GM19193 (cell line): Measurements from ENCODE around the gene MKKS.

ENCODE experiments used
- POLR2A ChIP-seq: IDR thresholded peaks from 4 replicates; pipeline ENCODE4 v1.6.1; 2011; ENCODE audit not compliant: insufficient read depth, insufficient read length; ENCODE audit errors: extremely low read depth

MKKS gene

DNA sequence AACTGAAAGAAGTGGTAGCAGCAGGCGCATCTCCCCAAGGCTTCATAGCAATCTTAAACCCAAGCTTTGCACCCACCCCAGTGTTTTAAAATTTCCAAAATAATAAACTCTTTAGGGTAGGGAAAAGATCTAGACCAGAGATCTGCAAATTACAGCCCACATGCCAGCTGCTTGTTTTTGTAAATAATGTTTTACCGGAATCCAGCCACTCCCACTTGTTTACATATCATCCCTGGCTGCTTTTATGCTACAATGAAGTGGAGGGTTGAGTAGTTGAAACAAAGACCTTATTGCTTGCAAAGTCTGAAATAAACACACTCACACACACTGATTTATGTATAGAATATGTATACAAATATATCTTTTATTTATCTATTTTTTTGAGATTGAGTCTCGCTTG is 31.1 kb upstream of the MKKS start:
- TF ChIP-seq POLR2A: no peak

DNA sequence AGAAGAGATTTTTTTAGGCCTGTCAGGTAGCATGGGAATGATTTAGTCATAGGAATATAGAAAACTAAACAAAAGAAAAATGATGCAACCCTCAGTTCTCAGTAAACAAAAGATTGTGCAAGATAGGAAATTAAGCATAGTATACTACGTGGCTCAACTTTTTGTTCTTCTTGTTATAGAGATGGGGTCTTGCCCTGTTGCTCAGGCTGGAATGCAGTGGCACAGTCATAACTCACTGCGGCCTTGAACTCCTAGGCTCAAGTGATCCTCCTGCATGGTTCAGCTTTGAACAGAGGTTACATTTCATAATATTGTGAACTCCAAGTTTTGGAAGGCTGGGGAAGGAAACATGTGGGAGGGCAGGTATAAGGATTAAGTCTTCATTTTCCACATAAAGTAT is 29.6 kb upstream of the MKKS start:
- no peak for TF ChIP-seq POLR2A

DNA sequence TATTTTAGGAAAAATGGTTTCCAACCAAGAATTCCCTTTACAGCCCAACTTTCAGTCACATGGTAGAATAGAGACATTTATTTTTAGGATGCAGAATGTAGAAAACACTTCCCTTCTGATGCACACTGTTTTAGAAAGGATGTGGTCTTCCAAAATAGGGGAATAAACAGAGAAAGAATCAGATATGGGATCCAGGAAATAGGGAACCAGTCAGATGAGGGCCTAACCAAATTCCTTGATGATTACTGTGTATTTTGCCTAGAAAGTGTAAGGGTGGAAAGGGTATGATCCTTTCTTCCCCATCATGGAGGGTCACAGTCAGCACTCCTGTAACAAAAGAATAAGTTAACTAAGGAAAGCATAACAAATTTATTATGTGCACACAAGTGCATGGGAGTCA is 28.5 kb upstream of the MKKS start:
- no peak for TF ChIP-seq POLR2A

DNA sequence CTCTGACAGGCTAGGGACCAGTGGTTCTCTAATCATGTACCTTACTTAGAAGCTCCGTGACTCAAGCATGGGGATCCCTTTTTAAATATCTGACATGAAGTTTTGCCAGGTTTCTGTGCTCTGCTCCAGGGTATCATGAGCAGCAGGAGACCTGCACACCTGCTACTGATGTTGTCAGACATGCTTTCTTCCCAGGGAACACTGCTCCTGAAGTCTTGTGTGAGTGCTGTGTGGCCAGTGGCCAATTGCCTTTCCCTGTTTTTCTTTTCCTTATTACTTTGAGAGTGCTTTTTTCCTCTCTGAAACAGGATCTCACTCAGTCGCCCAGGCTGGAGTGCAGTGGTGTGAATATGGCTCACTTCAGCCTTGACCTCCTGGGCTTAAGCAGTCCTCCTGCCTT is 27.5 kb upstream of the MKKS start:
- TF ChIP-seq POLR2A: no peak

DNA sequence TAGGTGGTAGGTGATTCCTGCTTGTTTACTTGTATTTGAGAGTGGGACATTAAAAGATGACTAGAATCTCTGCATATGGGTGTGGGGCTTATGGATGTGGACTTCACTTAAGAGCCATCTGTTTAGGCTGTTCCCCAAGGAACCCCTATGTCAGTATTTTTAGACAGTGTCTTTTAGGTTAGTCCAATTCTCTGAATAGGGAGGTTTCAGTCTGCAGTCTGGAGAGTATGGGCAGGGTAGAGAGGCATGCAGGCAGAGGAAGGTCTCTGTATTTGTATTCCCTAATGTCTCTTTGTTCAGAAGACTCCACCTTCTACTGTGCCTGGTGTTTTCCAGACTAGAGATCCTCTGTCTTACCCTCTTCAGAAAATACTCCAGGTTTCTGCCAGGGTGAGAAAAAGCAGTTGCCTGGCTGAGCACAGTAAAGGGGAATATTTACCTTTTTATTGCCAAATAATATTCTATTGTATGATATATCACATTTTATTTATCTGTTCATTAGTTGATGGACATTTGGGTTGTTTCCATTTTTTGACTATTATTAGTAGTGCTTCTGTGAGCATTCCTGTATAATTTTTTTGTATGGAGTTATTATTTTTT is 20.2 kb upstream of the MKKS start:
- TF ChIP-seq POLR2A: no peak

DNA sequence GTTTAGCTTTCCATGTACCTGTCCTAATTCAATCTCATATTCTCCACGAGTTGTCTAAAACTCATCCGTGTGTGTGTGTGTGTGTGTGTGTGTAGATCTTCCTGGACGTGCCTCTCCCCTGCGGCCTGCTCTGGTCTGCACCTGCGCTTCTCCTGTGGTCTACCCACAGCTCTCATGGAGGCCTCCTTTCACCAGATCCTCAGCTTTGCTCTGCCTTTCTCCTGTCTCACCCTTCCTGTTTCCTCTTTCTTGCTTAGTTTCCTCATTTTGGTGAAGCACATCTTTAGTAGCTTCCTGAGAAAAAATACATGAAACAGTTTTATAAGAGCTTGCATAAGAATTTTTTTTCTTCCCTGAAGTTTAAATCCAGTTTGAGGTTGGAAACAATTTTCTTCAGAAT is 19.2 kb upstream of the MKKS start:
- no peak for TF ChIP-seq POLR2A

DNA sequence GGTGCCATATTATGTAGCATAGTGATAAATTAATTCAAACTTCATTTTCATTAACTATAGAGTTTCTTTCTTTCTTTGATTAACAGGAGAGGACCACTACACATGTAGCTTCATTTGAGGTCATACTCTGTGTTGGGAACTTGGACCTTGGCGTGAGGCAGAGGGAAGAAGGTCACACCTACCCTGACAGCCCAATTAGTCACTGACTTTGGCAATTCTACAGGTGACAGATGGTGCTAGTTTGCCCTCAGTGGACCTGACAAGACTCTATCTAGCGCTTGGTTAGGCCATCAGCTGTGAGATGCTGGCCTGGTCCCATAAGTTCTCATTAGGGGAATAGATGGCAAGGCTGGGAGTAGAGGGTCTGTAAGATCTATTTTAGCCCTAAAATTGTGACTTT is 15.2 kb upstream of the MKKS start:
- TF ChIP-seq POLR2A: no peak

DNA sequence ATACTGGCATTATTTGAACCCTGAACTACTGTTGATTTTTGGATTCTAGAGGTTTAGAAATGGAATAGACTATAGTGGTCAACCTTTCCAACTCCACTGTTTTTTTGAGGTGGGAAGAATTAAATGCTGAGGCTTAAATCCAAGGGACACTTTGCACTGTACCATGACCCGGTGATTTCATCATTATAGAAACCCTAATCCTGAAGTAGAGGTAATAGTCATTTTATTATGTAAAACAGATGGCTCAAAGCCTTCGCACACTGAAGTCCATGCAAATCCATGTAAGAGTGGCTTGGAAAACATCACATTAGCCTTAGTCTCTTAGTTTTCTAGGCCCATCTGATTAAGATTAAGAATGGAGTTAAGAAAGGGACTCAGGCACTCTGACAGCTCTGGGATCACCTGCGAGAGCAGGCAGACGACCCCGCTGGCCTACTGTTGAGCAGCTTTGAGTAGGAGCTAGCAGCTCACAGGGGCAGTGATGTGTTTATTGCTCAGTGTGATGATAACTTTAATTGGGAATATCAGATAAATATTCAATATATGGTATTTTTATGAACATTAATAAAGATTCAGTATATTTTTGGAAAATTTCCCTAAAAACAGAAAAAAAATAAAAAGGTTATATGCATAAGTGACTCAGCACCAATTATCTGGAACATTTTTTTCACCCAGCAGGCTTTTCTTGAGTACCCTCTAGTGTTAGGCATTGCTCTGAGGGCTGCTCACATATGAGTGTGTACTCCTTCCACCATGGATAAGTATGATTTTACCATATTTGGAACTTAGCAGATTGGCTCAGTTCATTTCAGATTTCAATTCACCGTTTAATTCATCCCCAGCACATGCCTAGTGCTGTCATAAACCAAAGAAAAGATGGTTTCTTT is 14.5 kb upstream of the MKKS start:
- no peak for TF ChIP-seq POLR2A

DNA sequence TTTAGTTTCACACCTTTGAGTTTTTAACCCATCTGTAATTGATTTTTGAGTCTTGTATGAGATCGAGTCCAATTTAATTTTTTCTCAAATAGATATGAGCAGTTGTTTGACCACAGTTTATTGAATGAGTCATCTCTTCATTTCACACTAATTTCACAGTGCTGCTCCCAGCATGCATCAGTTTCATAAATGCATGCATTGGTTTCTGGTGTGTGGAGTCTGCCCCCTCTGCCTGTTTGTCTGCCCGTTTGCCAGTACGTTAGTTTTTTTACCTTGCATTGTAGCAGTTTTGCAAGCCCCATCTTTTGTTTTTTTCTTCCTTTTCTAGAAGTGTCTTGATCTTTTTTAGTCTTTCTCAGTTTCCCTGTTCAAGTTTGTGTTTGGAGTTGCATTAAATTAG is 13.0 kb upstream of the MKKS start:
- no peak for TF ChIP-seq POLR2A

DNA sequence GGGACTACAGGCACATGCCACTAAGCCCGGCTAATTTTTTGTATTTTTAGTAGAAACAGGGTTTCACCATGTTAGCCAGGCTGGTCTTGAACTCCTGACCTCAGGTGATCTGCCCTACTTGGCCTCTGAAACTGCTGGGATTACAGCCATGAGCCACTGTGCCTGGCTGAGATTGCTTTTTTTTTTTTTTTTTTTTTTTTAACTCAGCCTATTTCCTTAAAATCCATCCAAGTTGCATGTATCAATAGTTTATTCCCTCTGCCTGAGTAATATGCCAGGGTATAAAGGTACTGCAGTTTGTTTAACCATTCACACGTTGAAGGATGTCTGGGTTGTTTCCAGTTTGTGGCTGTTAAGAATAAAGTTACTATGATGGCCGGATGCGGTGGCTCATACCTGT is 11.7 kb upstream of the MKKS start:
- no peak for TF ChIP-seq POLR2A

DNA sequence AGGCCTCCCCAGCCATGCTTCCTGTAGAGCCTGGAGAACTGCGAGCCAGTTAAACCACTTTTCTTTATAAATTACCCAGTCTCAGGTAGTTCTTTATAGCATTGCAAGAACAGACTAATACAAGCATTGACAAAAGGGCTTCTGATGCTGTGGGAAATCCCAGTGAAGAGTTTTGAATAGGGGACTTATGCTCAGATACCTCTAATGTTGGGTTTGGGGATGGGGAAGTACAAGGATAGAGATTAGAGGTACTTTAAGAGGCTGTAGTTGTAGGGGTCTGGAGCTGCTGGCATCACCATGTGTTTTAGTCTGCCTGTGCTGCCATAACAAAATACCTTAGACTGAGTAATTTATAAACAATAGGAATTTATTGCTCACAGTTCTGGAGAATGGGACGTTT is 9.9 kb upstream of the MKKS start:
- TF ChIP-seq POLR2A: no peak

DNA sequence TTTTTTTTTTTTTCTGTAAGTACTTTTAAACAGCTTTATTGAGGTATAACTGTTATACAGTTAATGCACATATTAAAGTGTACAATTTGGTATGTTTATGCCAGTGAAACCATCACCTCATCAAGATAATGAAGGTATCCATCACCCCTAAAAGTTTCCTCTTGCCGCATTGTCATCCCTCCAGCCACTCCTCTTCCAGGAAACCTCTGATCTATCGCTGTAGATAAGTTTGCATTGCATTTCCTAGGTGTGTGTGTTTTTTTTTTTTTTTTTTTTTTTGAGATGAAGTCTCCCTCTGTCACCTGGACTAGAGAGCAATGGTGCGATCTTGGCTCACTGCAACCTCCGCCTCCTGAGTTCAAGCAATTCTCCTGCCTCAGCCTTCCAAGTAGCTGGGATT is 4.2 kb upstream of the MKKS start:
- TF ChIP-seq POLR2A: no peak

DNA sequence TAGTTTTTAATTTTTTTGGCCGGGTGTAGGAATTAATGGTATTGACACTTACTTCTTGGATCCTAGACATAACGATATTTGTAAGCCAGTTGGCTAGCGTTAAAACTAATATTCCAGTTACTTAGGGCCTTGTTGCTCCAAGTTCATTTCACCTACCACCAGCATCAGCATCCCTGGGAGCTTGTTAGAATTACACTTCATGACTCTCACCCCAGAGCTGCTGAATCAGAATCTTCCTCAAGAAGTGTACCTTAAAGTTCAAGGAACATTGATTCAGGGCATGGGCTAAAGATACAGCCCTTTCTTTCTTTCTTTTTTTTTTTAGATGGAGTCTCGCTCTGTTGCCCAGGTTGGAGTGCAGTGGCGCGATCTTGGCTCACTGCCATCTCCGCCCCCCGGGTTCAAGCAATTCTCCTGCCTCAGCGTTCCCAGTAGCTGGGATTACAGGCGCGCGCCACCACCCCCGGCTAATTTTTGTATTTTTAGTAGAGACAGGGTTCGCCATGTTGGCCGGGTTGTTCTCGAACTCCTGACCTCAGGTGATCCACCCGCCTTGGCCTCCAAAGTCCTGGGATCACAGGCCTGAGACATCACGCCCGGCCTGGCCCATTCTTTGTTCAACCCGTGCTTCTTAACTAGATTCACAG is 2.2 kb upstream of the MKKS start:
- no peak for TF ChIP-seq POLR2A

DNA sequence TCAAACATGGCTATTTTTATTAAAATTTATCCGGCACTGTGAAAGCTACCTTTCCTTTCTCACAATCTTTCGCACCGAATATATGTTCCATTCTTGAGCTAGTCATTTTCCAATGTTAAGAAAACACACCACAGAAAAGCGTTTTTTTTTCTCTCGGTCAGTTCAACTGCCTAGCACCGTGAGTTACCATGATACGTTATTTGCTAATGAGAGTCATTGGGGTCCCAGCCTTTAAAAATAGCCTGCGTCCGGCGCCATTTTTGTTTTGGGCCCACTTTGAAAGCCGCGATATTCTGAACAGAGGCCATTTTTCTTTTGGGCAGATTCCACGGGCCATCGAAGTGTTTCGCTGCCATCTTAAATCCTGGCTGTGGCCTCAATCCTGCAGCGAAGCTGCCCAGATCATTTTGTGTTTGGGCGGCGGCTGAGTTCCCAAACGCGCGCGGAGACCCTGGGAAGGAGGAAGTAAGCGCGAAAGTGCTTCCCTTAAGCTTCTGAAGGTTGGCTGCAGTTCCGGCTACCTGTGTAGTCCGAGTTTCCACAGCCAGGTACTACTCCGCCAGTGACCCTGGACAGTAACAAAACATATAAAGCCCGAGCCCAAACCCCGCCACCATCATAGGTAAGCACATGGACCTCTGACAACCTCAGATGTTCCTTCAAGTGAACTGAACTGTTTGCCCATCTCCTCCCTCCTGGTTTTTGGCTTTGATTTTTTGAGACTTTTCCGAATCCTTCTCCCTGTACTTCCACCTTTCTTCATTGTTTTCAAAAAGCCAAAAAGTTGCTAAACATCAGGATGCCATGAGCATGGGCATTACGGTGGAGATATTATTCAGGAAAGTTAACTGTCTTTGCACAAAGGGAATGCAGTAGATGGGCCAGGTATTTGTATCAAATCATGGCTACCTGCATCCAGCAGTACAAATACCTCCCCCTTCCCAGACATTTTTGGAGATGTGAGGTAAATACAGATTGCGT is 1.1 kb upstream of the MKKS start, which contains the start of gene SLX4IP:
Gene SLX4IP (plus strand): TSS at position 474 of the 981 bp plus-strand sequence. CDS start 22,900 bp downstream, outside the sequence.
- peak; percentile 80 for TF ChIP-seq POLR2A

DNA sequence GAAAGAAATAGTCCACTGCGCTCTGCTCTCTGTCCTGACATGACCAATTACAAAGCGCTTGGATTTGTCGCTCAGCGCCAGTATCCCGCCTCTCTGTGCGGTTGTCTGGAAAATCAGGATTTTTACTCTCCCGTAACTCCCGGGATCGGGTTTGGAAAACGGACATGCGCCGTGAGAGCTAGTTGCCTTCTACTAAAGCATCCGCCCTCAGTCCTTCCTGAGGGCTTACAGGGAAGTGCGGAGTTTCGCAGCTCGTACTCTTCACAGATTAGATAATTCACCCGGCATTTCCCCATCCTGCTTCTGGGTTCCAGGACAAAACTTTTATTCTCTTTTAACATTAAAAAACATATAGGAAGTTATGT is 427 bp upstream of the MKKS start:
- peak; percentile 63 for TF ChIP-seq POLR2A
